Naive thymus-derived CD4-positive, alpha-beta T cell (primary cell): Measurements from ENCODE around the gene SLC22A31. TPM values are rescaled to one million over a fixed set of nuclear protein-coding genes. Genes with fewer than 3 reads are reported as not detected.
"Not testable (repeated sequence)": the region's sequence is repeated elsewhere in the genome, so short reads cannot be mapped to it uniquely, and the experiment has no call there.

Experiments
- ATAC-seq: fragments of 150-1000 bp; cut with Tn5 transposase; 2 replicates; pipeline ENCODE4 v1.10.0; 2021; ENCODE audit warnings: mild to moderate bottlenecking, moderate library complexity
- CTCF ChIA-PET: fragments of 350-600 bp; sonication (Branson Sonifier 250); formaldehyde crosslinking; loops from one replicate; lab custom pipeline; 2021; ENCODE audit warnings: antibody characterized with exemption; lab: Charles Lee
- POLR2A ChIA-PET: fragments of 350-600 bp; sonication (Branson Sonifier 250); formaldehyde crosslinking; loops from one replicate; lab custom pipeline; 2021; ENCODE audit warnings: antibody characterized with exemption, inconsistent platforms; lab: Charles Lee
- DNase-seq, 9 donors: peaks; one replicate each; pipeline versions ENCODE4 v3.0.0 to v3.0.0-alpha.2; 2020 to 2022; ENCODE audit warnings: mixed read lengths in 1 of 9
- H3K27ac ChIP-seq: one replicate; pipeline ENCODE4 v1.7.0; 2013; ENCODE audit warnings: mild to moderate bottlenecking, low read depth, low read length, moderate library complexity
- H3K27me3 ChIP-seq, 2 donors: one replicate each; pipeline ENCODE4 v1.7.0; 2013; ENCODE audit warnings: low read length in 2 of 2, mild to moderate bottlenecking in 2 of 2, moderate library complexity in 2 of 2; ENCODE audit not compliant: control insufficient read depth in 2 of 2, insufficient read depth in 2 of 2
- H3K36me3 ChIP-seq, 3 experiments: 1 replicate in 2 of 3; 2 replicates in 1 of 3; pipeline ENCODE4 v1.7.0; 2013; ENCODE audit warnings: low read length in 3 of 3, mild to moderate bottlenecking in 3 of 3, moderate library complexity in 1 of 3; ENCODE audit not compliant: insufficient read depth in 3 of 3, control insufficient read depth in 2 of 3
- H3K4me1 ChIP-seq, 2 donors: one replicate each; pipeline ENCODE4 v1.7.0; 2013; ENCODE audit warnings: low read length in 2 of 2, mild to moderate bottlenecking in 2 of 2, moderate library complexity in 1 of 2; ENCODE audit not compliant: control insufficient read depth in 2 of 2, insufficient read depth in 2 of 2
- H3K4me3 ChIP-seq: 2 replicates; pipeline ENCODE4 v1.7.0; 2013; ENCODE audit warnings: mild to moderate bottlenecking, low read length
- H3K9me3 ChIP-seq, 3 experiments: 1 replicate in 2 of 3; 2 replicates in 1 of 3; pipeline ENCODE4 v1.7.0; 2013; ENCODE audit warnings: low read length in 3 of 3; ENCODE audit not compliant: control insufficient read depth in 2 of 3
- H3K27ac Mint-ChIP-seq, 9 donors: one replicate each; pipeline ENCODE4 v1.8.0; 2020 to 2022; ENCODE audit warnings: mixed read lengths in 9 of 9, mild to moderate bottlenecking in 8 of 9, moderate library complexity in 5 of 9, inconsistent platforms in 2 of 9
- H3K27me3 Mint-ChIP-seq, 5 donors: one replicate each; pipeline ENCODE4 v1.8.0; 2021 to 2022; ENCODE audit warnings: mixed read lengths in 5 of 5, mild to moderate bottlenecking in 1 of 5
- H3K36me3 Mint-ChIP-seq, 5 donors: one replicate each; pipeline ENCODE4 v1.8.0; 2020 to 2022; ENCODE audit warnings: mixed read lengths in 5 of 5, mild to moderate bottlenecking in 3 of 5, inconsistent platforms in 1 of 5
- H3K4me1 Mint-ChIP-seq, 7 donors: one replicate each; pipeline ENCODE4 v1.8.0; 2020 to 2022; ENCODE audit warnings: mixed read lengths in 7 of 7, mild to moderate bottlenecking in 3 of 7, inconsistent platforms in 1 of 7
- H3K4me3 Mint-ChIP-seq, 10 donors: one replicate each; pipeline ENCODE4 v1.8.0; 2020 to 2022; ENCODE audit warnings: mild to moderate bottlenecking in 10 of 10, mixed read lengths in 10 of 10, moderate library complexity in 6 of 10, inconsistent platforms in 2 of 10
- H3K9me3 Mint-ChIP-seq, 11 donors: one replicate each; pipeline ENCODE4 v1.8.0; 2020 to 2022; ENCODE audit warnings: mixed read lengths in 11 of 11, mild to moderate bottlenecking in 4 of 11, inconsistent platforms in 1 of 11, moderate library complexity in 1 of 11
- intact Hi-C, 2 donors: fragments of 100-400 bp; cut with micrococcal nuclease; formaldehyde crosslinking; loops; one replicate each; pipeline ENCODE4 v1.15.1; 2023
- polyA plus RNA-seq, 2 donors: library from polyadenylated mRNA; unstranded; fragments of 300-500 nt; fragmentation: Illumina TruSeq; gene quantifications; one replicate each; pipeline ENCODE4 v1.2.3, GENCODE V29; 2021
- total RNA-seq, 6 experiments: library from RNA in 5 of 6; stranded (reverse) in 5 of 6; gene quantifications; 1 replicate in 5 of 6; 2 replicates in 1 of 6; pipeline ENCODE4 v1.2.3 and lab custom pipeline; 2021 to 2026

SLC22A31 gene
- total and polyA plus RNA-seq, 7 experiments from 2014 or later = 0.33 to 4.4 (median 1.8) TPM

GRCh38 chr16:89191901-89192185, 8.5 kb downstream of the SLC22A31 start:
- ATAC-seq = no peak
- H3K27me3 Mint-ChIP-seq = peaks cover 0 to 3% (median 0%) of the 10 kb centered on the region in 5 donors
- CTCF ChIA-PET = no interaction called here
- Histone ChIP-seq H3K4me3 (peak overlapping the region; percentile 37), H3K4me1 (no peaks in the 10 kb centered on the region), H3K9me3 (no peaks in the 10 kb centered on the region), H3K27me3 (no peaks in the 10 kb centered on the region), H3K36me3 (no peaks in the 10 kb centered on the region), H3K27ac (no peak overlapping the region)
- H3K4me1 Mint-ChIP-seq = peaks cover 0 to 5% (median 0%) of the 10 kb centered on the region in 7 donors
- intact Hi-C loops = loop anchor here (1.0 to 2.0 kb wide), 6 partner anchors 9 to 335 kb away; partner anchors contain the start of genes CDH15 (in 1 of the 2), GALNS (in 1 of the 2), TRAPPC2L (in 1 of the 2) and ZNF778 (in 1 of the 2)
- no peak overlapping the region for H3K4me3 Mint-ChIP-seq
- H3K36me3 Mint-ChIP-seq = no peaks in the 10 kb centered on the region
- DNase-seq = no peak
- POLR2A ChIA-PET = no interaction called here
- no peak overlapping the region for H3K27ac Mint-ChIP-seq
- peaks cover 0 to 7% (median 0%) of the 10 kb centered on the region in 11 donors for H3K9me3 Mint-ChIP-seq

DNA sequence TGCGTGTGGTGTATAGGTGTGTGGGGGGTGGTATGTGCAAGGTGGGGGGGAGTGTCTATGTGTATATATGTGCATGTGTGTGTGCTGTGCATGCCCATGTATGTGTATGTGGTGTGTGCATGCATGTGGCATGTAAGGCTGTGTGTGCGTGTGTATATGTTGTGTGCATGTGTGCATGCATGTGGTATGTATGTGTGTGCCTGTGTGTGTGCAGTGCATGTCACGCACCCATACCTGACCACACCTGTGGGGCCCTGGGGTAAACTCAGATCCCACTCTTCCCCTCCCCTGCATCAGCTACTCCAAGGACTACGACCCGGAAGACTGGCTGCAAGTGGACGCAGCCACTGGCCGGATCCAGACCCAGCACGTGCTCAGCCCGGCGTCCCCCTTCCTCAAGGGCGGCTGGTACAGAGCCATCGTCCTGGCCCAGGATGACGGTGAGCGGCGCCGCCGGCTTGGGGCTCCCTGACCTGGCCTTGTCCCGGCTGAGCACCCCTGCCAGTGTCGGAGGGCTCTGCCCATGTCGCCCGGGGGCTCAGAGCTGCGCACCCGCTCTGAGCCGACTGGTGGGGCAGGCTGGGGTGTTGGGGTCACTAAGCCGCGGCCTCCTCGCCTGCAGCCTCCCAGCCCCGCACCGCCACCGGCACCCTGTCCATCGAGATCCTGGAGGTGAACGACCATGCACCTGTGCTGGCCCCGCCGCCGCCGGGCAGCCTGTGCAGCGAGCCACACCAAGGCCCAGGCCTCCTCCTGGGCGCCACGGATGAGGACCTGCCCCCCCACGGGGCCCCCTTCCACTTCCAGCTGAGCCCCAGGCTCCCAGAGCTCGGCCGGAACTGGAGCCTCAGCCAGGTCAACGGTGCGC, 9.1 kb downstream of the SLC22A31 start:
- Histone ChIP-seq H3K4me3 (no peak overlapping the region), H3K27me3 (no peaks in the 10 kb centered on the region), H3K36me3 (no peaks in the 10 kb centered on the region), H3K4me1 (no peaks in the 10 kb centered on the region), H3K9me3 (no peaks in the 10 kb centered on the region), H3K27ac (no peak overlapping the region)
- no peaks in the 10 kb centered on the region for H3K36me3 Mint-ChIP-seq
- no peak for ATAC-seq
- ChIA-PET POLR2A (no interaction called here), CTCF (no interaction called here)
- H3K27ac Mint-ChIP-seq = no peak overlapping the region
- H3K27me3 Mint-ChIP-seq = peaks cover 0 to 3% (median 0%) of the 10 kb centered on the region in 5 donors
- peak overlapping the region; percentile 16 to 74 (median 46) for H3K4me3 Mint-ChIP-seq
- intact Hi-C loops = no loop called here
- DNase-seq = no peak
- peaks cover 0 to 10% (median 0%) of the 10 kb centered on the region in 11 donors for H3K9me3 Mint-ChIP-seq
- peaks cover 0 to 5% (median 0%) of the 10 kb centered on the region in 7 donors for H3K4me1 Mint-ChIP-seq

- peaks cover 0 to 3% (median 0%) of the 10 kb centered on the region in 5 donors for H3K27me3 Mint-ChIP-seq
- H3K36me3 Mint-ChIP-seq = no peaks in the 10 kb centered on the region
- peaks cover 0 to 10% (median 0%) of the 10 kb centered on the region in 11 donors for H3K9me3 Mint-ChIP-seq
- no peak for DNase-seq
- Histone ChIP-seq H3K9me3 (no peaks in the 10 kb centered on the region), H3K4me3 (no peak overlapping the region), H3K27me3 (no peaks in the 10 kb centered on the region), H3K4me1 (no peaks in the 10 kb centered on the region), H3K27ac (no peak overlapping the region), H3K36me3 (no peaks in the 10 kb centered on the region)
- intact Hi-C loops = no loop called here
- peaks cover 0 to 5% (median 0%) of the 10 kb centered on the region in 7 donors for H3K4me1 Mint-ChIP-seq
- peak overlapping the region in 3 of 9 donors; percentile 11 to 63 (median 38) for H3K27ac Mint-ChIP-seq
- CTCF ChIA-PET = no interaction called here
- POLR2A ChIA-PET = no interaction called here
- ATAC-seq = no peak
- peak overlapping the region in 4 of 10 donors; percentile 44 to 74 (median 60) for H3K4me3 Mint-ChIP-seq
Measured at GRCh38 chr16:89190150-89190958, 10.0 kb downstream of the SLC22A31 start.

- Histone ChIP-seq H3K27ac (no peak overlapping the region), H3K9me3 (no peaks in the 10 kb centered on the region), H3K4me1 (no peaks in the 10 kb centered on the region), H3K27me3 (no peaks in the 10 kb centered on the region), H3K4me3 (no peak overlapping the region), H3K36me3 (no peaks in the 10 kb centered on the region)
- intact Hi-C loops = no loop called here
- Mint-ChIP-seq H3K36me3 (no peaks in the 10 kb centered on the region), H3K4me3 (peak overlapping the region in 2 of 10 donors; percentile 10 to 29), H3K4me1 (peaks cover 0 to 6% (median 0%) of the 10 kb centered on the region in 7 donors), H3K9me3 (peaks cover 0 to 12% (median 0%) of the 10 kb centered on the region in 11 donors), H3K27me3 (peaks cover 0 to 3% (median 0%) of the 10 kb centered on the region in 5 donors), H3K27ac (peak overlapping the region in 4 of 9 donors; percentile 11 to 74 (median 39))
- CTCF ChIA-PET = no interaction called here
- POLR2A ChIA-PET = no interaction called here
- ATAC-seq (no peak), DNase-seq (no peak)
Measured at GRCh38 chr16:89189358-89190025, 10.8 kb downstream of the SLC22A31 start.

DNA sequence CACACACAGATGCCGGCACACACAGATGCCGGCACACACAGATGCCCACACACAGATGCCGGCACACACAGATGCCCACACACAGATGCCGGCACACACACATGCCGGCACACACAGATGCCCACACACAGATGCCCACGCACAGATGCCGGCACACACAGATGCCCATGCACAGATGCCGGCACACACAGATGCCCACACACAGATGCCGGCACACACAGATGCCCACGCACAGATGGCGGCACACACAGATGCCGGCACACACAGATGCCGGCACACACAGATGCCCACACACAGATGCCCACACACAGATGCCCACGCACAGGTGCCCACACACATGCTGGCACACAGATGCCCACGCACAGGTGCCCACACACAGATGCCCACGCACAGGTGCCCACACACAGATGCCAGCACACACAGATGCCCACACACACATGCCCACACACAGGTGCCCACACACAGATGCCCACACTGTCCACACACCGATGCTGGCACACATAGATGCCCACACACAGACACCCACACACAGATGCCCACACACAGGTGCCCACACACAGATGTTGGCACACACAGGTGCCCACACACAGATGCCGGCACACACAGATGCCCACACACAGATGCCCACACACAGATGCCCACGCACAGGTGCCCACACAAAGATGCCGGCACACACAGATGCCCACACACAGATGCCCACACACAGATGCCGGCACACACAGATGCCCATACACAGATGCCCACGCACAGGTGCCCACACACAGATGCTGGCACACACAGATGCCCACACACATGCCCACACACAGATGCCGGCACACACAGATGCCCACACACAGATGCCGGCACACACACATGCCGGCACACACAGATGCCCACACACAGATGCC, 11.6 kb downstream of the SLC22A31 start:
- H3K36me3 Mint-ChIP-seq, H3K27me3 Mint-ChIP-seq, H3K9me3 ChIP-seq, H3K27me3 ChIP-seq, intact Hi-C loops, DNase-seq, H3K27ac ChIP-seq, H3K4me3 Mint-ChIP-seq, H3K4me1 ChIP-seq, CTCF ChIA-PET, ATAC-seq, H3K4me3 ChIP-seq, H3K36me3 ChIP-seq, H3K4me1 Mint-ChIP-seq, POLR2A ChIA-PET: not testable (repeated sequence)
- H3K27ac Mint-ChIP-seq = peak overlapping the region in 4 of 9 donors; percentile 11 to 74 (median 39)
- peaks cover 0 to 12% (median 0%) of the 10 kb centered on the region in 11 donors for H3K9me3 Mint-ChIP-seq
